SK-N-SH (cell line): ENCODE data around the gene NECTIN1.

Source experiments
- CHD2 ChIP-seq: fragments of 150-350 bp; IDR thresholded peaks from 2 replicates; pipeline ENCODE4 v1.6.1; 2018; ENCODE audit warnings: low read length; ENCODE audit not compliant: partially characterized antibody
- EP300 ChIP-seq, 2 experiments: IDR thresholded peaks; 2 replicates each; pipeline versions ENCODE4 v1.4.0 to v1.6.1; 2012; ENCODE audit warnings: borderline replicate concordance in 1 of 2, low read depth in 1 of 2, low read length in 1 of 2
- FOSL2 ChIP-seq: IDR thresholded peaks from 2 replicates; pipeline ENCODE4 v1.4.0; 2012; ENCODE audit warnings: low read depth, mild to moderate bottlenecking, moderate library complexity, borderline replicate concordance
- JUND ChIP-seq: IDR thresholded peaks from 2 replicates; pipeline ENCODE4 v1.4.0; 2012
- MAX ChIP-seq: IDR thresholded peaks from 2 replicates; pipeline ENCODE4 v1.4.0; 2012; ENCODE audit warnings: low read depth
- NFIC ChIP-seq: IDR thresholded peaks from 2 replicates; pipeline ENCODE4 v1.4.0; 2012; ENCODE audit warnings: borderline replicate concordance
- RXRA ChIP-seq: IDR thresholded peaks from 2 replicates; pipeline ENCODE4 v1.4.0; 2012; ENCODE audit warnings: low read depth, mild to moderate bottlenecking, borderline replicate concordance
- SIN3A ChIP-seq: IDR thresholded peaks from 2 replicates; pipeline ENCODE4 v1.6.1; 2012; ENCODE audit warnings: low read depth, mild to moderate bottlenecking, low read length, moderate library complexity, borderline replicate concordance
- SMC3 ChIP-seq: IDR thresholded peaks from 2 replicates; pipeline ENCODE4 v1.6.1; 2012; ENCODE audit warnings: low read depth, low read length, improper control_type of control experiment
- TCF12 ChIP-seq: IDR thresholded peaks from 2 replicates; pipeline ENCODE4 v1.4.0; 2012
- USF1 ChIP-seq: IDR thresholded peaks from 2 replicates; pipeline ENCODE4 v1.4.0; 2012; ENCODE audit warnings: low read depth, borderline replicate concordance
- TF ChIP-seq, protein P1 (sequence below): fragments of 150-350 bp; IDR thresholded peaks from 2 replicates; pipeline ENCODE4 v1.6.1; 2016; ENCODE audit warnings: mild to moderate bottlenecking, low read depth, low read length
- TF ChIP-seq, protein P2 (sequence below): fragments of 200-600 bp; sonication (generic); IDR thresholded peaks from 2 replicates; pipeline ENCODE4 v1.6.1; 2017; ENCODE audit warnings: antibody characterized with exemption, mild to moderate bottlenecking, moderate library complexity

- TF ChIP-seq NFIC (no peak), TCF12 (no peak), USF1 (no peak), EP300 (IDR thresholded peaks at IDR 0.05; ENCODE audit: borderline replicate concordance in 1 of 2, low read depth in 1 of 2, low read length in 1 of 2) (no peak), CHD2 (no peak), MAX (no peak), SMC3 (no peak), SIN3A (no peak), RXRA (no peak), FOSL2 (no peak), JUND (no peak)
- TF ChIP-seq, protein P1, sequence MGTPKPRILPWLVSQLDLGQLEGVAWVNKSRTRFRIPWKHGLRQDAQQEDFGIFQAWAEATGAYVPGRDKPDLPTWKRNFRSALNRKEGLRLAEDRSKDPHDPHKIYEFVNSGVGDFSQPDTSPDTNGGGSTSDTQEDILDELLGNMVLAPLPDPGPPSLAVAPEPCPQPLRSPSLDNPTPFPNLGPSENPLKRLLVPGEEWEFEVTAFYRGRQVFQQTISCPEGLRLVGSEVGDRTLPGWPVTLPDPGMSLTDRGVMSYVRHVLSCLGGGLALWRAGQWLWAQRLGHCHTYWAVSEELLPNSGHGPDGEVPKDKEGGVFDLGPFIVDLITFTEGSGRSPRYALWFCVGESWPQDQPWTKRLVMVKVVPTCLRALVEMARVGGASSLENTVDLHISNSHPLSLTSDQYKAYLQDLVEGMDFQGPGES: no peak
- TF ChIP-seq, protein P2, sequence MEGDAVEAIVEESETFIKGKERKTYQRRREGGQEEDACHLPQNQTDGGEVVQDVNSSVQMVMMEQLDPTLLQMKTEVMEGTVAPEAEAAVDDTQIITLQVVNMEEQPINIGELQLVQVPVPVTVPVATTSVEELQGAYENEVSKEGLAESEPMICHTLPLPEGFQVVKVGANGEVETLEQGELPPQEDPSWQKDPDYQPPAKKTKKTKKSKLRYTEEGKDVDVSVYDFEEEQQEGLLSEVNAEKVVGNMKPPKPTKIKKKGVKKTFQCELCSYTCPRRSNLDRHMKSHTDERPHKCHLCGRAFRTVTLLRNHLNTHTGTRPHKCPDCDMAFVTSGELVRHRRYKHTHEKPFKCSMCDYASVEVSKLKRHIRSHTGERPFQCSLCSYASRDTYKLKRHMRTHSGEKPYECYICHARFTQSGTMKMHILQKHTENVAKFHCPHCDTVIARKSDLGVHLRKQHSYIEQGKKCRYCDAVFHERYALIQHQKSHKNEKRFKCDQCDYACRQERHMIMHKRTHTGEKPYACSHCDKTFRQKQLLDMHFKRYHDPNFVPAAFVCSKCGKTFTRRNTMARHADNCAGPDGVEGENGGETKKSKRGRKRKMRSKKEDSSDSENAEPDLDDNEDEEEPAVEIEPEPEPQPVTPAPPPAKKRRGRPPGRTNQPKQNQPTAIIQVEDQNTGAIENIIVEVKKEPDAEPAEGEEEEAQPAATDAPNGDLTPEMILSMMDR: no peak
Measured at GRCh38 chr11:119717839-119718534, 11.0 kb downstream of the NECTIN1 start.
